HUES64 (cell line): Measurements from ENCODE around the gene IPO7.
A peak's percentile ranks its signal among the peaks of the same experiment; 100 is the strongest.

ENCODE experiments used
- H3K27ac ChIP-seq: 2 replicates; pipeline ENCODE4 v1.7.0; 2013; ENCODE audit warnings: low read depth, low read length, inconsistent platforms
- H3K27me3 ChIP-seq: 2 replicates; pipeline ENCODE4 v1.6.1; 2013; ENCODE audit warnings: mild to moderate bottlenecking, low read length; ENCODE audit not compliant: insufficient read depth
- H3K36me3 ChIP-seq: 2 replicates; pipeline ENCODE4 v1.6.1; 2013; ENCODE audit warnings: mild to moderate bottlenecking, low read length; ENCODE audit not compliant: insufficient read depth
- H3K4me1 ChIP-seq: 2 replicates; pipeline ENCODE4 v1.6.1; 2013; ENCODE audit warnings: mild to moderate bottlenecking, low read length, moderate library complexity; ENCODE audit not compliant: insufficient read depth
- H3K4me3 ChIP-seq: 2 replicates; pipeline ENCODE4 v1.5.1; 2013; ENCODE audit warnings: mild to moderate bottlenecking, low read length, moderate library complexity
- H3K9ac ChIP-seq: 2 replicates; pipeline ENCODE4 v1.6.1; 2013; ENCODE audit warnings: mild to moderate bottlenecking, low read depth, low read length
- H3K9me3 ChIP-seq: 2 replicates; pipeline ENCODE4 v1.6.1; 2013; ENCODE audit warnings: low read depth, low read length; ENCODE audit not compliant: insufficient read depth
- WGBS: fragments of 150-250, 120-280 bp; methylation state at CpG from one replicate; pipeline ENCODE4 v1.1.7; 2013; ENCODE audit warnings: missing lambda C conversion rate; 5-methylcytosine and 5-hydroxymethylcytosine counted together

Gene IPO7

GRCh38 chr11:9461760-9462134 is 77.3 kb downstream of the IPO7 start:
- H3K9ac ChIP-seq, result peak overlapping the region; percentile 98
- no peaks in the 10 kb centered on the region for H3K4me1 ChIP-seq
- H3K4me3 ChIP-seq, result peak overlapping the region; percentile 87
- H3K27me3 ChIP-seq, result no peaks in the 10 kb centered on the region
- H3K27ac ChIP-seq, result peak overlapping the region; percentile 99
- WGBS, result 23% methylated on average over 6 of the region's 10 CpGs
- no peaks in the 10 kb centered on the region for H3K36me3 ChIP-seq
- H3K9me3 ChIP-seq, result no peaks in the 10 kb centered on the region

DNA sequence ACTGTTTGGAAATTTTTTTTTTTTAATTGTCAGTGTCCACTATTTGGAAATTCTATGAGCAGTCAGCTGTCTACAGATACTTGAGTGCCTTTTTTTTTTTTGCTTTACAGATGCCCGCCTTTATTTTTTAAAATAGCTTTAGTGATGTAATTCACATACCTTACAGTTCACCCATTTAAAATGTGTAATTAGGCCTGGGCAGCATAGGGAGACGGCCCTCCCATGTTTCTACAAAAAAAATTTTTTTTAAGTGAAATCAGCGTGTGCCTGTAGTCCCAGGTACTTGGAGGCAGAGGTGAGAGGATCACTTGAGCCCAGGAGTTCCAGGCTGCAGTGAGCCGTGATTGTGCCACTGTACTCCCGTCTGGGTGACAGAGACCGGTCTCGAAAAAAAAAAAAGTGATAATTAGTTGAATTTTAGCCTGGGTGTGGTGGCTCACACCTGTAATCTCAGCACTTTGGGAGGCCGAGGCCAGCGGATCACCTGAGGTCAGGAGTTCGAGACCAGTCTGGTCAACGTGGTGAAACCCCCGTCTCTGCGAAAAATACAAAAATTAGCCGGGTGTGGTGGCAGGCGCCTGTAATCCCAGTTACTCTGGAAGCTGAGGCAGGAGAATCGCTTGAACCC is 77.8 kb downstream of the IPO7 start:
- no peaks in the 10 kb centered on the region for H3K9me3 ChIP-seq

DNA sequence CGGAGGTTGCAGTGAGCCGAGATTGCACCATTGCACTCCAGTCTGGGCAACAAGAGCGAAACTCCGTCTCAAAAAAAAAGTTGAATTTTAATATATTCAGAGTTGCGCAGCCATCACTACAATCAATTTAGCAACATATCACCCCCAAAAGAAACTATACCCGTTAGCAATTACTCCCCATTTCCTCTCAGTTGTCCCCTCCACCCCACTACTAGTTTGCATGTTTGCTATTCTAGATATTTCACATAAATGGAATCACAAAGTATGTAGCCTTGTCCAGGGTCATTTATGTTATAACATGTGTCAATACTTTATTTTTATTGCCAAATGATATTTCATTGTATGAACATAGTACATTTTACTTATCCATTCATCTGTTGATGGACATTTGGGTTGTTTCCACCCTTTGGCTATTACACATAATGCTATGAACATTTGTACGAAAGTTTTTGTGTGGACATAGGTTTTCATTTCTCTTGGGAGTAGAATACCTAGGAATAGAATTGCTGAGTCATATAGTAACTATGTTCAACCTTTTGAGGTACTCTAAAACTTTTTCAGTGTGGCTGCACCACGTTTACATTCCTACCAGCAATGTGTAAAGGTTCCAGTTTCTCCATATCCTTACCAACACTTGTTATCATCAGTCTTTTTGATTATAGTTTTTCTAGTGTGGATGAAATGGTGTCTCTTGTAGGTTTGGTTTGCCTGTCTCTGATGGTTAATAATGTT is 78.5 kb downstream of the IPO7 start:
- Histone ChIP-seq H3K4me1 (no peaks in the 10 kb centered on the region), H3K36me3 (0 out of 2 replicates have a peak, but pooled peaks cover under 1% of the 10 kb centered on the region), H3K9me3 (no peaks in the 10 kb centered on the region), H3K4me3 (no peak overlapping the region), H3K27me3 (no peaks in the 10 kb centered on the region), H3K9ac (no peak overlapping the region), H3K27ac (no peak overlapping the region; the same call in 1 of the 2 replicates)
- WGBS, result 96% methylated on average over 8 of the region's 8 CpGs

More for the DNA sequence above, 77.8 kb downstream of the IPO7 start:
- Histone ChIP-seq H3K27me3 (no peaks in the 10 kb centered on the region), H3K9ac (peak overlapping the region; percentile 98; the same call in 1 of the 2 replicates), H3K4me1 (no peaks in the 10 kb centered on the region), H3K4me3 (peak overlapping the region; percentile 87), H3K27ac (no peak overlapping the region; the same call in 1 of the 2 replicates), H3K36me3 (no peaks in the 10 kb centered on the region)
- WGBS, result 94% methylated on average over 15 of the region's 16 CpGs

DNA sequence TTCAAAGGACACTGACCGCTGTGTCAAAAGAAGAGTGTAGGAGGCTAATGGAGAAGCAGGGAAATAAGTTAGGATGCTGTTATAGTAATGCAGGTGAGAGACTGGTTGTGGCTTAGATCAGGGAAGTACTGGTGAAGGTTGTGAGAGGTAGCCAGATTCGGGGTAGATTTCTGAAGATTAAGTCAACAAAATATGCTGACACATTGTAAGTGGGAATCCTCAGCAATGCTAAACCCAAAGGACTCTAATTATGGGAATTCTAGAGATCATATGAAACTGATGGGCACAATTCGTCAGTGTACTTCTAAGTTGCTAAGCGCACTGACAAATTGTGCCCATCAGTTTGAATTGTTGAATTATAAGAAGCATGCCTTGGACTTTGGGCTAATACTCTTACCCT is 86.3 kb downstream of the IPO7 start:
- H3K27me3 ChIP-seq, result no peaks in the 10 kb centered on the region
- H3K27ac ChIP-seq, result no peak overlapping the region
- no peak overlapping the region for H3K9ac ChIP-seq
- H3K4me1 ChIP-seq, result no peaks in the 10 kb centered on the region
- H3K36me3 ChIP-seq, result peaks cover 55% of the 10 kb centered on the region
- H3K9me3 ChIP-seq, result no peaks in the 10 kb centered on the region
- WGBS, result 97% methylated on average over 4 of the region's 4 CpGs
- no peak overlapping the region for H3K4me3 ChIP-seq

DNA sequence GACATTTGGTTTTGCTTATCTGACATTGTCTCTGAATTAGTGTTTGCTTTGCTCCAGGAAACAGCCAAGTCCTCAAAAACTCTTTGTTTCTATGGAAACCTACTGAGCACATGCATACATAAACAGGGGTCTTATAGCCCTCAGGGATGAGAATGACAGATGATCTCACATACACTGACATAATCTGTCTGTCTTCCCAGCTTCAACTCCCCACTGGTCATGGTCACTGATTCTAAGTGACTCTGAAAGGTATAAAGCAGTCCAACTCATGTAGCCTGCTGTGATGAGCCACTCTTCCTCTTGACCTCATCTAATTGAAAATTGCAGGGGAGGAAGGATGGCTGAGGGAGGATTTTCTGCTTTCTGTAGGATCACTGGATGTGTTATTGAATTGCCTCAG is 89.0 kb downstream of the IPO7 start:
- Histone ChIP-seq H3K9ac (no peak overlapping the region), H3K9me3 (no peaks in the 10 kb centered on the region), H3K27me3 (no peaks in the 10 kb centered on the region), H3K4me3 (no peak overlapping the region), H3K27ac (no peak overlapping the region), H3K36me3 (peaks cover 66% of the 10 kb centered on the region), H3K4me1 (no peaks in the 10 kb centered on the region)

DNA sequence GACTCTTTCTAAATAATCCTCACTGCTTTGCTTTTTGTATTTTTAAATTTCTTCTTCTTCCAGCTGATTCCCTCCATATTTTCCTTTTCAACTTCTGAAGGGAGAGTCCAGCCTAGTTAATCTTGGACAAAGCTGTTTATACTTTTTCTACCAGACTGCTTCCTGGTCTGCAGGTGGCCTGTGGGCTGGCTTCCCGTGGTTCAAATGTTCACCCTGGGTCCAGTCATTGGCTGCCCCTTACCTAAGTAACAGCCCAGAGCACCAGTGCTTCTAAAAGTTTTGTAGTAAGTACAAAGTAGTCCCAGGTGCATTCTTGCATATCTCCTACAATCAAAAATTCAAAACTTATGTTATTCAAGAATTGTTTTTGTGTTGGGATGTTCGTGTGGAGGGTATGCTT is 95.4 kb downstream of the IPO7 start:
- 88% methylated on average over 1 of the region's 2 CpGs for WGBS
- Histone ChIP-seq H3K9ac (no peak overlapping the region), H3K4me1 (no peaks in the 10 kb centered on the region), H3K27ac (no peak overlapping the region), H3K9me3 (no peaks in the 10 kb centered on the region), H3K36me3 (peaks cover 66% of the 10 kb centered on the region), H3K27me3 (no peaks in the 10 kb centered on the region), H3K4me3 (no peak overlapping the region)

DNA sequence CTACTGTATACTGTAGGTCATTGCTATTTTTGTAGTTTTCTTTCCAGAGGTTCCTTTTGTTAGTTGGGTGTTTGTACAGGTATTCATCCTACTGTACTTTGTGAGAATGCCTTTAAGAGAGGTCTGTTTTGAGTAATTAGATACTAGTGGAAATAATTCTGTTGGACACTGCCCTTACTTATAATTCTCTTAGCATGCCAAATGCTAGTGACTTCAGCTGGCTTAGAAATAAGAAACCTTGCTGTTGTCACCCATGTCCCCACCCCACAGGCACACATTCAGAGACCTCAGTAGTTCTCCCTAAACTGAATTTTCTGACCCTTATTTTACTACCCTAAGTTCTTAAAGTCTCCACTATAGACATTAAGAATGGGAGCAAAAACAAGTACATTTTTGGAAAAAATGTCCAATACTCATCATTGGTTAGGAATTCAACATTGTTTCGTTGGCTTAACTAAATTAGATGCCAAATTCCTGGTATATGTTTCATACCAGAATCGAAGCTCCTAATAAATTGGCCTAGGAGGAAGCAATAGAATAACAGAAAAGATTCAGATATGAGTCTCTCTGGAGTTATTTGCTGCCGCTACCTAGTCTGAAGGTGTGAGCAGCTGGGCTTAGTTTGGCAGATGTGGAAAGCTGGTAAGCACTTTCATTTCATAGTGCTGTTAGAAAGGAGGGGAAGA is 104.8 kb downstream of the IPO7 start:
- H3K27ac ChIP-seq, result no peak overlapping the region

DNA sequence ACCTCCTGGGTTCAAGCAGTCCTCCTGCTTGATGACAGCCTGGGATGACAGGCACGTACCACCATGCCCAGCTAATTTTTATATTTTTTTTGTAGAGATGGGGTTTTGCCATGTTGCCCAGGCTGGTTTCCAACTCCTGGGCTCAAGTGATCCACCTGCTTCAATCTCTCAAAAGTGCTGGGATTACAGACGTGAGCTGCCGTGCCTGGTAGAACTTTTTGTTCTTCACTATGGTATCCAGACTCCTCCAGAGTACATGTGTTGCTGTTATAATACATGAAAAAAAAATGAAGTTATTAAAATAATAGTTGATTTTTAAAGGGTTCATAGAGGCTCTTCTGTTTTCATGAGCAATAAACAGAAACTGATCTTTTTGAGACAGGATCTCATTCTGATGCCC is 105.9 kb downstream of the IPO7 start:
- no peaks in the 10 kb centered on the region for H3K4me1 ChIP-seq
- H3K4me3 ChIP-seq, result no peak overlapping the region
- H3K27ac ChIP-seq, result no peak overlapping the region
- no peak overlapping the region for H3K9ac ChIP-seq
- H3K36me3 ChIP-seq, result peaks cover 75% of the 10 kb centered on the region
- H3K9me3 ChIP-seq, result no peaks in the 10 kb centered on the region
- 98% methylated on average over 3 of the region's 3 CpGs for WGBS
- no peaks in the 10 kb centered on the region for H3K27me3 ChIP-seq

More for the DNA sequence above, 104.8 kb downstream of the IPO7 start:
- 94% methylated on average over 3 of the region's 3 CpGs for whole genome bisulfite sequencing
- Histone ChIP-seq H3K9me3 (no peaks in the 10 kb centered on the region), H3K27me3 (no peaks in the 10 kb centered on the region), H3K9ac (no peak overlapping the region), H3K4me3 (no peak overlapping the region), H3K4me1 (no peaks in the 10 kb centered on the region), H3K36me3 (peaks cover 65% of the 10 kb centered on the region)

- WGBS, result no CpG with 5 or more reads among the region's 1 CpG
- Histone ChIP-seq H3K4me1 (no peaks in the 10 kb centered on the region), H3K27me3 (no peaks in the 10 kb centered on the region), H3K9ac (no peak overlapping the region), H3K36me3 (peaks cover 80% of the 10 kb centered on the region), H3K9me3 (no peaks in the 10 kb centered on the region), H3K27ac (no peak overlapping the region), H3K4me3 (no peak overlapping the region)
These were observed 109.0 kb downstream of the IPO7 start for GRCh38 chr11:9493492-9493891.

GRCh38 chr11:9494316-9494715 is 109.9 kb downstream of the IPO7 start:
- peaks cover 82% of the 10 kb centered on the region for H3K36me3 ChIP-seq
- no peak overlapping the region for H3K27ac ChIP-seq
- WGBS, result 100% methylated on average over 2 of the region's 3 CpGs
- H3K4me3 ChIP-seq, result no peak overlapping the region
- no peak overlapping the region for H3K9ac ChIP-seq
- no peaks in the 10 kb centered on the region for H3K27me3 ChIP-seq
- H3K4me1 ChIP-seq, result no peaks in the 10 kb centered on the region
- no peaks in the 10 kb centered on the region for H3K9me3 ChIP-seq

GRCh38 chr11:9495803-9496514 is 111.5 kb downstream of the IPO7 start:
- no peak overlapping the region for H3K27ac ChIP-seq
- H3K9ac ChIP-seq, result no peak overlapping the region
- H3K36me3 ChIP-seq, result peaks cover 84% of the 10 kb centered on the region
- no peaks in the 10 kb centered on the region for H3K27me3 ChIP-seq
- no peak overlapping the region for H3K4me3 ChIP-seq
- 92% methylated on average over 5 of the region's 6 CpGs for WGBS
- H3K4me1 ChIP-seq, result no peaks in the 10 kb centered on the region
- H3K9me3 ChIP-seq, result no peaks in the 10 kb centered on the region
